22Rv1 (cell line): Measurements from ENCODE around the gene CA10.

Experiments
- ZFX ChIP-seq: fragments of 450-650 bp; IDR thresholded peaks from 2 replicates; pipeline ENCODE4 v1.6.1; 2017; ENCODE audit warnings: antibody characterized with exemption, borderline replicate concordance
- TF ChIP-seq, protein P1 (sequence below): fragments of 450-650 bp; IDR thresholded peaks from 2 replicates; pipeline ENCODE4 v1.5.1; 2017; ENCODE audit warnings: mild to moderate bottlenecking

GRCh38 chr17:51830451-51830850 lies 328.1 kb downstream of the CA10 start:
- TF ChIP-seq, protein P1, sequence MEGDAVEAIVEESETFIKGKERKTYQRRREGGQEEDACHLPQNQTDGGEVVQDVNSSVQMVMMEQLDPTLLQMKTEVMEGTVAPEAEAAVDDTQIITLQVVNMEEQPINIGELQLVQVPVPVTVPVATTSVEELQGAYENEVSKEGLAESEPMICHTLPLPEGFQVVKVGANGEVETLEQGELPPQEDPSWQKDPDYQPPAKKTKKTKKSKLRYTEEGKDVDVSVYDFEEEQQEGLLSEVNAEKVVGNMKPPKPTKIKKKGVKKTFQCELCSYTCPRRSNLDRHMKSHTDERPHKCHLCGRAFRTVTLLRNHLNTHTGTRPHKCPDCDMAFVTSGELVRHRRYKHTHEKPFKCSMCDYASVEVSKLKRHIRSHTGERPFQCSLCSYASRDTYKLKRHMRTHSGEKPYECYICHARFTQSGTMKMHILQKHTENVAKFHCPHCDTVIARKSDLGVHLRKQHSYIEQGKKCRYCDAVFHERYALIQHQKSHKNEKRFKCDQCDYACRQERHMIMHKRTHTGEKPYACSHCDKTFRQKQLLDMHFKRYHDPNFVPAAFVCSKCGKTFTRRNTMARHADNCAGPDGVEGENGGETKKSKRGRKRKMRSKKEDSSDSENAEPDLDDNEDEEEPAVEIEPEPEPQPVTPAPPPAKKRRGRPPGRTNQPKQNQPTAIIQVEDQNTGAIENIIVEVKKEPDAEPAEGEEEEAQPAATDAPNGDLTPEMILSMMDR, result no peak
- TF ChIP-seq ZFX, result no peak
